Panc1 (cell line): ENCODE measurements around the gene TUBB4B.

Experiments
- POLR2AphosphoS5 ChIP-seq: IDR thresholded peaks from 2 replicates; pipeline ENCODE4 v1.6.1; 2012; ENCODE audit warnings: mild to moderate bottlenecking, low read depth, low read length, moderate library complexity
- SIN3A ChIP-seq: IDR thresholded peaks from 2 replicates; pipeline ENCODE4 v1.6.1; 2012; ENCODE audit warnings: low read depth, mild to moderate bottlenecking, low read length, moderate library complexity, borderline replicate concordance; ENCODE audit not compliant: insufficient read depth
- TCF7L2 ChIP-seq: IDR thresholded peaks from 2 replicates; pipeline ENCODE4 v1.6.1; 2011; ENCODE audit warnings: mild to moderate bottlenecking, low read depth, low read length, inconsistent platforms
- TF ChIP-seq, protein P1 (sequence below): fragments of 450-650 bp; IDR thresholded peaks from 2 replicates; pipeline ENCODE4 v1.5.1; 2017; ENCODE audit warnings: mild to moderate bottlenecking
- TF ChIP-seq, protein P2 (sequence below), 2 experiments: IDR thresholded peaks; 2 replicates each; pipeline ENCODE4 v1.6.1; 2011 to 2012; ENCODE audit warnings: low read depth in 2 of 2, control low read depth in 1 of 2, low read length in 1 of 2, mild to moderate bottlenecking in 1 of 2, moderate library complexity in 1 of 2; ENCODE audit not compliant: insufficient read depth in 1 of 2

DNA sequence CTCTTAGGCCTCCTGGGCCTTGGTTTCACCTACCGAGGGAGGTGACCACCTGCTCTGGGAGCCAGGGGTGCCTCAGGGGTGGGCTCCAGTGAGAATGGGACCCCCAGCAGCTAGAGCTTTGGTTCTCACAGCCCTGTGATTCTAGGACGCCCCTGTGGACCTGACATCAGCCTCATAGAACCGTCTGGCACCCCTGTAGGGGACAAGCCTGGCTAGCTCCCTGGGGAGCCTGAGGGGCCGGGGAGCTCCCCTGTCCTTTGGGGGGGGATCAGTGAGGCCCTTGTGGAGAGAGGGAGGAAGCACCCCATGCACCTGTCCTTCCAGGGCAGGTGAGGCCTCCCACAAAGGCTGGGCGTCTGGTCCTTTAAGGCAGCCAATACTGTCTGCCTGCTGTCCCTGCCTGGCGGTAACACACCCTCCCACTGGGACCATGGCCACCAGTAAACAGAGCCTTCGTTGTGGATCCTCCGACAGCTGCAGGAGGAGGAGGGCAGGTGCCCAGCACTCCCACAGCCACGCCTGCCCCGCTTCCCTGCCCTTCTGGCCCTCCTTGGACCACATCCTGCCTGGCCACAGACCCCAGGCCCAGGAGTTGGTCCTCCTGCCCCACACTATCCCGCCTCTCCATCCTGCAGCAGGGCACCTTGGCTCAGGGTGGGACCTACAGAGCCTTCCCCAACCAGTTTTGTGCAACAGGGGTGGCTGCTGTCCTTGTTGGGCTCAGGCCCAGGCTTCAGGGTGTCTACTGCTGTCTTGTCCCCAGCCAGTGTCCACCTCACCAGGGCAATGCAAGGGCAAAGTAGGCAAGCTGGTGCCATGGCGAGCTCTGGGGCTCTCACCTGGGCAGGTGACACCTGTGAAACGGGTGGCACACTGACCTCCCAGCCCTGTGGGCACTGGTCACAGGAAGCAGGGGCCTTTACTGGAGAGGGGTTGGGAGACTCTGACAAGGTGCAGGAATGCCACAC is 3.0 kb upstream of the TUBB4B start:
- TF ChIP-seq, protein P1, sequence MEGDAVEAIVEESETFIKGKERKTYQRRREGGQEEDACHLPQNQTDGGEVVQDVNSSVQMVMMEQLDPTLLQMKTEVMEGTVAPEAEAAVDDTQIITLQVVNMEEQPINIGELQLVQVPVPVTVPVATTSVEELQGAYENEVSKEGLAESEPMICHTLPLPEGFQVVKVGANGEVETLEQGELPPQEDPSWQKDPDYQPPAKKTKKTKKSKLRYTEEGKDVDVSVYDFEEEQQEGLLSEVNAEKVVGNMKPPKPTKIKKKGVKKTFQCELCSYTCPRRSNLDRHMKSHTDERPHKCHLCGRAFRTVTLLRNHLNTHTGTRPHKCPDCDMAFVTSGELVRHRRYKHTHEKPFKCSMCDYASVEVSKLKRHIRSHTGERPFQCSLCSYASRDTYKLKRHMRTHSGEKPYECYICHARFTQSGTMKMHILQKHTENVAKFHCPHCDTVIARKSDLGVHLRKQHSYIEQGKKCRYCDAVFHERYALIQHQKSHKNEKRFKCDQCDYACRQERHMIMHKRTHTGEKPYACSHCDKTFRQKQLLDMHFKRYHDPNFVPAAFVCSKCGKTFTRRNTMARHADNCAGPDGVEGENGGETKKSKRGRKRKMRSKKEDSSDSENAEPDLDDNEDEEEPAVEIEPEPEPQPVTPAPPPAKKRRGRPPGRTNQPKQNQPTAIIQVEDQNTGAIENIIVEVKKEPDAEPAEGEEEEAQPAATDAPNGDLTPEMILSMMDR: no peak
- TF ChIP-seq SIN3A: no peak
- TF ChIP-seq POLR2AphosphoS5: no peak; the same call in 1 of the 2 replicates
- TF ChIP-seq TCF7L2: no peak
- TF ChIP-seq, protein P2, sequence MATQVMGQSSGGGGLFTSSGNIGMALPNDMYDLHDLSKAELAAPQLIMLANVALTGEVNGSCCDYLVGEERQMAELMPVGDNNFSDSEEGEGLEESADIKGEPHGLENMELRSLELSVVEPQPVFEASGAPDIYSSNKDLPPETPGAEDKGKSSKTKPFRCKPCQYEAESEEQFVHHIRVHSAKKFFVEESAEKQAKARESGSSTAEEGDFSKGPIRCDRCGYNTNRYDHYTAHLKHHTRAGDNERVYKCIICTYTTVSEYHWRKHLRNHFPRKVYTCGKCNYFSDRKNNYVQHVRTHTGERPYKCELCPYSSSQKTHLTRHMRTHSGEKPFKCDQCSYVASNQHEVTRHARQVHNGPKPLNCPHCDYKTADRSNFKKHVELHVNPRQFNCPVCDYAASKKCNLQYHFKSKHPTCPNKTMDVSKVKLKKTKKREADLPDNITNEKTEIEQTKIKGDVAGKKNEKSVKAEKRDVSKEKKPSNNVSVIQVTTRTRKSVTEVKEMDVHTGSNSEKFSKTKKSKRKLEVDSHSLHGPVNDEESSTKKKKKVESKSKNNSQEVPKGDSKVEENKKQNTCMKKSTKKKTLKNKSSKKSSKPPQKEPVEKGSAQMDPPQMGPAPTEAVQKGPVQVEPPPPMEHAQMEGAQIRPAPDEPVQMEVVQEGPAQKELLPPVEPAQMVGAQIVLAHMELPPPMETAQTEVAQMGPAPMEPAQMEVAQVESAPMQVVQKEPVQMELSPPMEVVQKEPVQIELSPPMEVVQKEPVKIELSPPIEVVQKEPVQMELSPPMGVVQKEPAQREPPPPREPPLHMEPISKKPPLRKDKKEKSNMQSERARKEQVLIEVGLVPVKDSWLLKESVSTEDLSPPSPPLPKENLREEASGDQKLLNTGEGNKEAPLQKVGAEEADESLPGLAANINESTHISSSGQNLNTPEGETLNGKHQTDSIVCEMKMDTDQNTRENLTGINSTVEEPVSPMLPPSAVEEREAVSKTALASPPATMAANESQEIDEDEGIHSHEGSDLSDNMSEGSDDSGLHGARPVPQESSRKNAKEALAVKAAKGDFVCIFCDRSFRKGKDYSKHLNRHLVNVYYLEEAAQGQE (IDR thresholded peaks at IDR 0.05; ENCODE audit: insufficient read depth in 1 of 2, low read depth in 2 of 2, low read length in 1 of 2): no peak
